HG03103 (cell line): ENCODE data around the gene MOB1A.
A peak's percentile ranks its signal among the peaks of the same experiment; 100 is the strongest.
"Not testable (repeated sequence)": the region's sequence is repeated elsewhere in the genome, so short reads cannot be mapped to it uniquely, and the experiment has no call there.

Source experiments
- ATAC-seq: cut with Tn5 transposase; IDR thresholded peaks from one replicate; pipeline ENCODE4 v1.9.1; 2021; ENCODE audit warnings: low read depth; ENCODE audit not compliant: unreplicated experiment

The MOB1A gene

GRCh38 chr2:74178211-74179062 is at the start of gene MOB1A:
TSS of gene MOB1A (minus strand) at chr2:74178879. CDS start at chr2:74178674, 205 bp downstream.
- peak; percentile 73 for ATAC-seq

GRCh38 chr2:74227646-74228045 is 49.0 kb upstream of the MOB1A start:
- ATAC-seq, result no peak

- no peak for ATAC-seq
These were observed 48.1 kb upstream of the MOB1A start for GRCh38 chr2:74226648-74227213.

- no peak for ATAC-seq
These were observed 47.2 kb upstream of the MOB1A start for GRCh38 chr2:74225698-74226459.

DNA sequence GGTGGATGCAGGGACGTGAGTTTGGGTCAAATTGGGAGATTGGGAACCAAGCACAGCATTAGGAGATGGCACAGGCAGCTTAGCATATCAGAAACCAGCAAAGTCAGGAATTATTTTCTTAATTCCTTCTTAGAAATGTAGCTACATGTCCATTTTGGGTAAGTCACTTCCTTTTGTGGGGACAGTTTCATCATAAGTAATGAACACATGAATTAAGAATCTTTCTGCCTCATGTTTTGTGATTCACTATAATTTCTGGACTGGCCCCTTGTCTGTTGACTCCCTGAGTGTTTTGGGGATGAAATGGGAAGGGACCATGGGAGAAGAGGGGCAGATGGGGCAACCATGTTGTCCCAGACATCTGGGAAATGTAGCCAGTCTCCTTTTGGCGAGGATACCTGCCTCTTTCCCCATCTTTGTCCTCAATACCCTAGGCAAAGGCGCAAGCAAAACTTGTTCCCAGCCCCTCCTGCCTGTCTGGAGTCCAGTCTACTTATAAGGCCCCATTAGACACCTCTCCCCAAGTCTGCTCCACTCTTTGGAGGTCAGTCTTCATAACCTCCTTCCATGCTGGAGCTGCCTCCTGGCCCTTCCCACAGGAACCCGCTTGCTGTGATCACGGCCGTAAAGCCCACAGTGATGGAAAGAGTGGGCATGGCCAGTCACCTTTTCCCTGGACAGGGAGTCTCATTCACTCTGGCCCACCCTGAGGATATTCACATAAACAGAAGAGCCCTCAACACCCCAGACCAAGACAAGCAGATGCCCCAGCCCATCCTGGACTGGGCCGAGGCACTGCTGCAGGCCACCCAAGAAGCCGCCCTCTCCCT is 45.5 kb upstream of the MOB1A start:
- ATAC-seq, result no peak

GRCh38 chr2:74222300-74222650 is 43.6 kb upstream of the MOB1A start:
- no peak for ATAC-seq

DNA sequence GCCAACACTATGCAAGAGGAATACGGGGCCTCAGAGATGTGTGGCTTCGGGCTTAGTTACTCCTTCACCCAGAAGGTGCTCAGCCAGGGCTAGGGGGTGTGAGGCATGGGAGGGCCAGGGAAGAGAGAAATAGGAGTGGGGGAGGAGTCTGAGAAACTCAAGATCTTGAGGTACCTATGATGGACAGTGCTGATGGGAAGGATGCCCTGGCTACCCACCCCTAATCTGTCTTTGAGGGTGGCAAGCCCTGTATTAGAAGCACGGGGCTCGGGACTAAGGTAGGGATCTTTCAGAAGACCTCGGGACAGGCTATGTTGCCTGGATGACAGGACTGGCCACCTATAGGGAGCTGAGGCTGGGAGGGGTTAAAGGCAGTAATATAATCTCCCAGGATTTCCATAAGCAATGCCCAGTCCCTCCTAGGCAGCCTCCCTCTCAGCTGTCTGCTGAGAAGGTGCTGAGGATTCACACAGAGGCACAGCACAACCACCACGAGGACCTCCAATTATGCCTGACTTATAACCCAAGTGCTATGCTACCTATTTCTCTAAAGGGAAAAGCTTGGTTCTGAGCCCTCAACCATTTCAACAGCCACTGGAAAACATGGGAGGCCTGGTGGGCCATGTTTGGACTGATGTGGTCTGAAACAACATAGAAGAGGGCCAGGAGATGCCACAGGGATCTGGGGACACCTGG is 43.1 kb upstream of the MOB1A start:
- no peak for ATAC-seq

DNA sequence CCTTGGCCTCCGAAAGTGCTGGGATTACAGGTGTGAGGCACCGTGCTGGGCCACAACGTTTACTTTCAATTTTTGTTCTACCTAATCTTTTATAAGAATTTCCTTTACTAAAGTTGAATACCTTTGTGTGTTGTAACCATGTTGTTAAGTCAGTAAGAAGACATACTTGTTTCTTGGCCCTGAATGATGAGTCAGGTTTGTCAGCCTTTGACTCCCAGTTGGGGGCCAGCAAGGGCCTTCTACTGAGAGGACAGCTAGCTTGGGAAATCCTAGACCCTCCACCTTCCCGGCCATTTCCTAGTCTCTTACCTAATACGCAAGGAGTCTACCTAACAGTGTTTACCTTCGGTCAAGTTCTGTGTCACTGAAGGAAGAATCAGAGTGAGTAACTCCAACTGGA is 42.4 kb upstream of the MOB1A start:
- no peak for ATAC-seq

DNA sequence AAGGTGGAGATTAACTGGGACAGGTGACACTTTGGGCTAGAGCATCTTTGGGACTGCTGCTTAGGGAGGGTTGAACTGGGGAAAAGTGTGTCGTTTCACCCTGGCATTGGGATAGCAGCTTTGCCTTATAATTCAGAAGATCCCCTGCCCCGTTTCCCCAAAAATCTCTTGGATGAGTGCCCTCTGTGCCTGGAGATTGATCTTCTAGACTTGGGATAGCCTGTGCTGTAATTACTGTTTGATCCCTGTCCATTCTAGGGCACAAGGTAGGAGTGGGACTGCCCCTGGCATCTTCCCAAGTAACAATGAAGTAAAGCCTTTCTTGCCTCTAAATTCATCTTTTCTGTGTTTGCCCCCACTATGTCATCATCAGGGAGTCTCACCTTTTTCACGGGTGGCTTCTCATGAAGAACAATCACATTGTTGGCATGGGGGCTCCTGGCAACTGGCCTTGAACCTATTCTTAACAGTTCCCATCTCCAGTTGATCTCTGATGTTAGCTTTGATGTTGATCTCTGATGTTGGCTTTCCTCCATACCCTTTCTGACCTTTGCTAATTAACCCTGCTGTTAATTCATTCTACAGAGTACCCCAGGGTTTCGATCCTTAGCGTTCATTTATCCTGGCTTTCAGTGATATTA is 41.3 kb upstream of the MOB1A start:
- ATAC-seq, result no peak

DNA sequence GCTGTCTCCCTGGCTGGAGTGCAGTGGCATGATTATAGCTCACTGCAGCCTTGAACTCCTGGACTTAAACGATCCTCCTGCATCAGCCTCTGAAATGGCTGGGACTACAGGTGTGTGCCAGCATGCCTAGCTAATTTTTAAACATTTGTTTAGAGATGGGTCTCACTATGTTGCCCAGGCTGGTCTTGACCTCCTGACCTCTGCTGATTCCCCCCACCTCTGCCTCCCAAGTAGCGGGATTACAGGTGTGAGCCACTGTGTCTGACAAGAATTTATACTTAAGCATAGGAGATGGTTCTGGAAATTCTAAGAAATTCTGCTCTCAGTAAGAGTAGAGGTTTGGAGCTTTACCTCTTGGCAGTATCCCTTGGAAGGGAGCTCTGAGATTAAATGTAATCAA is 38.0 kb upstream of the MOB1A start:
- no peak for ATAC-seq

GRCh38 chr2:74215771-74216170 is 37.1 kb upstream of the MOB1A start:
- not testable (repeated sequence) for ATAC-seq

DNA sequence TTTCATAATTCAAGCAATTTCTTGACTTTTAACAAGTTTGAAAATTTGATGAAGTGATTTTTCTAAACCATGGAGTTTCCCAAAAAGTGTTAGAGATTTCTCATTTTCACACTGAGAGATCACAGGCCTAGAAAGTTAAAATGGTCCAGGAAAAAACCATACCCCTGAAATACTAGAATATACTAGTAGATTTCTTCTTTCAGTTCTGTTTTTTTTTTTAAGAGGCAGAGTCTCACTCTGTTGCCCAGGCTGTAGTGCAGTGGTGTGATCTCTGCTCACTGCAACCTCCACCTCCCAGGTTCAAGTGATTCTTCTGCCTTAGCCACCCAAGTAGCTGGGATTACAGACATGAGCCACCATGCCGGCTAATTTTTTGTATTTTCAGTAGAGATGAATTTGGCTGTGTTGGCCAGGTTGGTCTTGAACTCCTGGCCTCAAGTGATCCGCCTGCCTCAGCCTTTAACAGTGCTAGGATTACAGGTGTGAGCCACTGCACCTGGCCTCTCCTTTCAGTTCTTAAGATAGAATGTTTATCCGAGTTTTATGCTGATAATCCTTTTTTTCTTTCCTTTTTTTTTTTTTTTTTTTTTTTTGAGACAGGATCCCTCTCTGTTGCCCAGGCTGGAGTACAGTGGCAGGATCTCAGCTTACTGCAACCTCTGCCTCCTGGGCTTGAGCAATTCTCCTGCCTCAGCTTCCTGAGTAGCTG is 34.2 kb upstream of the MOB1A start:
- ATAC-seq, result no peak

DNA sequence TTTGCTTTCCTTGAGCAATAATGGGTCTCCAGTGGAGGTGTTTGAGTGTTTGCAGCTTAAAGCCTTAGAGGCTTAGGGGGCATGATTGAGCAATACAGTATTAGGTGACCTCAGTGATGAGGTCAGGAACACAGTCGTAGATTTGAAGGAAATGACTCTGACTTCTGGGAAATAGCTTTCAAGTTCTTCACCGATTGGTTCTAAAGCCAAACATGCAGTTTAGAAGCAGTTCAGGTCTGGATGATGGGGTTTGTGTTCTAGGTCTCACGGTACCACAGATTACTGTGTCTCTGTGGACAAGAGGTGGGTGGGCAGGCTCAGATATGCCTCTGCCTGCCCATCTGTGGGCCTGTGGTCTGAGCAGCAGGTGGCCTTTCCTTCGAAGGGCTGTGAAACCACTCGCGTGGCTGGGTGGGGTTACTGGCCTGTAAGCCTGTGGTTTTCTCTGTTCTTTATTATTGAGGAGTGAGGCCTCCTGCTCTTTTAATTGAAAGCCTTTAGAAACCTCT is 27.6 kb upstream of the MOB1A start:
- ATAC-seq, result no peak

DNA sequence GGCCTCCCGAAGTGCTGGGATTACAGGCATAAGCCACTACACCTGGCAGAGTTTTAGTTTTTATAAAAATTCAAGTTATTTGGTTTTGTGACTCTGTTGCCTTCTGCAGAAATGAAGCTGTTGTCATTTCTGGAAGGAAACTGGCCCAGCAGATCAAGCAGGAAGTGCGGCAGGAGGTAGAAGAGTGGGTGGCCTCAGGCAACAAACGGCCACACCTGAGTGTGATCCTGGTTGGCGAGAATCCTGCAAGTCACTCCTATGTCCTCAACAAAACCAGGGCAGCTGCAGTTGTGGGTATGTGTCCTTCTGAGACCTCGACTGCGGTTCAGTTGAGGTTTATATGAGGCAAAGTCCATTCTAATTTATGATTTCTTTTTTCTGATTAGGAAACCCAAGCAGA is 26.9 kb upstream of the MOB1A start:
- ATAC-seq, result no peak

DNA sequence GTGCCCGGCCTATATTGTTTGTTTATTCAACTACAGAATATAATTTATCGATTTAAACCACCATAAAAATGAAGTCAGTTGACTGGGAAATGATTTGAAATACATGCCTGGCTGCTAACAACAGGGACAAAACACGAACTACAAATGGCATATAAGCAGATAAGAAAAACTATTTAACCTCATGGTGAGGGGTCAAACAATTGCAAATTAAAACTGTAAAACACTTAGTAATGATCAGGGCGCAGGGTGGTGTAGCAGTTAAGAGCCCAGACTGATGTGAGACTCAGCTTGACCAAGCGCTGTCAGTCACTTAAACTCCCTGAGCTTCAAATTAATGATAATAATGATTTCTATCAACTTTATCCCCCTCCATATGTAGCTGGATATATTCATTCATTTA is 26.4 kb upstream of the MOB1A start:
- ATAC-seq, result no peak

DNA sequence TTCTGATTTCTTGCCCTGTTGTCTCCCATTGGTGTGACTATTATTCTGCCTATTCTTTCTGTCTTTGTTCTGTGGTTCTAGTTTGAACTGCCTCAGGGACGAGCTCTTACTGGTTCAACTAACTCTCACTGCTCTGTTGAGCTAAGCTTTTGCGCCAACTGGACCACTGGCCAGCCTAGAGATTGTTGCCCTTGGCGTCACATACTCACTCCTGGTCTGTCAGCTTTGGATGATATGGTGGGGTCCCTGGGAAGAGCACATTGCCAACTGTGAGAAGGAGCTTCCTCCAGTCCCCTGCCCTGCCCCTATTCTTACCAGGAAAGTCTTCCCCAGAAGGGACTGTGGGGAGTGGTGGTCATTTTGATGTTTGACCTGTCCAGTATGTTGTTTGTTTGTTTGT is 25.8 kb upstream of the MOB1A start:
- no peak for ATAC-seq

- no peak for ATAC-seq
These were observed 22.9 kb upstream of the MOB1A start for GRCh38 chr2:74201596-74201995.

- ATAC-seq, result no peak
These were observed 22.5 kb upstream of the MOB1A start for GRCh38 chr2:74201196-74201595.

- no peak for ATAC-seq
These were observed 21.2 kb upstream of the MOB1A start for GRCh38 chr2:74199871-74200305.
